Measurements from ENCODE around the gene RAET1G.
A peak's percentile ranks its signal among the peaks of the same experiment; 100 is the strongest.
"Not testable (repeated sequence)": the region's sequence is repeated elsewhere in the genome, so short reads cannot be mapped to it uniquely, and the experiment has no call there.

Gene RAET1G

GRCh38 chr6:149964308-149965193, 41.6 kb upstream of the RAET1G start:
- DNase-seq (ENCODE audit: low read depth): peak; percentile 46
- peak overlapping the region; percentile 62 for H3K4me3 ChIP-seq (ENCODE audit: control insufficient read depth, low read depth, low read length)

DNA sequence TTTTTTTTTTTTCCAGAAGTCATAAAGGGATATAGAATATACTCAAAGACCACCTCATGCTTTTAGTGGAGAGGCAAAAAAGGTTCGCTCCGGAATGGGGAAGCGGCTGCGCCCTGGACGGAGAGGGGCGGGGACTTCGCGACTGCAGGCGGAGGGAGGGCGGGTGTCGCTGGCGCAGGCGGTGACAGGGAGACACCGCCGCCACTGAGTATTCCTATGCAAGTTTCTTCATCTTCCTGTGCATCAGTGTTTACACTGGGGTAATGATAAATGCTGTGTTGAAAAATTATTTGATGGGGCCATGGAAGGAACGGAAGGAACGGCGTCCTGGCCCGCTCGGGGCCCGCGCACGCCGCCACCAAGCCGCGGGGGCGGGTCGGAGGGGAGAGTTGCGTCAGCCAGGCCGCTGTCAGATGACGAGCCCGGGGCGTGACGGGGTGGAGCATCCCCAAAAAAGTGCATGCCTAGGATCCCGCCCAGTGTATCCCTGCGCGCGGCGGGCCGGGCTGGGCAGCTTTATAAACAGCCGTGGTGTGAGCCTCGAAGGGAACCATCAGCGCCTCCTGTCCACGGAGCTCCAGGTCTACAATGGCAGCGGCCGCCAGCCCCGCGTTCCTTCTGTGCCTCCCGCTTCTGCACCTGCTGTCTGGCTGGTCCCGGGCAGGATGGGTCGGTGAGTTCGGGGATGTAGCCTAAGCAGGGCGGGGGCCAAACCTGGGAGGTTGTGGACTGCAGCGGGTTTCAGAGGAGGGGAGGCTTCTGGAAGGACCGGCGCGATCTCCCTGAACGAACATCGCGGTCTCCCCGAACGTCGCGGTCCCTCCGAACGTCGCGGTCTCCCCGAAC, 40.8 kb upstream of the RAET1G start, which contains the start of gene ULBP1:
TSS of gene ULBP1 (plus strand) at position 482 of the 846 bp plus-strand sequence. CDS start at position 589, 107 bp downstream.
- peak; percentile 86 for DNase-seq (ENCODE audit: low read depth)
- no peak for TF ChIP-seq CTCF (conservative IDR thresholded peaks at IDR 0.05; ENCODE audit: control insufficient read depth, insufficient read depth, low read depth, low read length)
- H3K4me3 ChIP-seq (ENCODE audit: control insufficient read depth, low read depth, low read length): peak within 1 kb of the TSS; percentile 62

More at GRCh38 chr6:149964308-149965193, 41.6 kb upstream of the RAET1G start:
- no peak for TF ChIP-seq CTCF (conservative IDR thresholded peaks at IDR 0.05; ENCODE audit: control insufficient read depth, insufficient read depth, low read depth, low read length)

DNA sequence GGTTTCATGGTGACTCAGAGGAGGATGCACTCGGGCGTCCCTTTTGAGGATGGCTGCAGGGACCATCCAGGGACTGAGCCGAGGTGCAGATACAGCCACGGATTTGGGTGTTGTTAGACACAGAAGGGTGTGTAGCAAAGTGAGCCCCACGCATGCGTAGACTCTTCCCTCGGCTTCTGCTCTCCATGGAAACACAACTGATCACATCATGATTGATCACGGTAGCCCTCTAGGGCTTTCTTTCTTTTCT, 40.2 kb upstream of the RAET1G start:
- TF ChIP-seq CTCF (conservative IDR thresholded peaks at IDR 0.05; ENCODE audit: control insufficient read depth, insufficient read depth, low read depth, low read length): no peak
- no peak for DNase-seq (ENCODE audit: low read depth)
- H3K4me3 ChIP-seq (ENCODE audit: control insufficient read depth, low read depth, low read length): peak overlapping the region; percentile 62

DNA sequence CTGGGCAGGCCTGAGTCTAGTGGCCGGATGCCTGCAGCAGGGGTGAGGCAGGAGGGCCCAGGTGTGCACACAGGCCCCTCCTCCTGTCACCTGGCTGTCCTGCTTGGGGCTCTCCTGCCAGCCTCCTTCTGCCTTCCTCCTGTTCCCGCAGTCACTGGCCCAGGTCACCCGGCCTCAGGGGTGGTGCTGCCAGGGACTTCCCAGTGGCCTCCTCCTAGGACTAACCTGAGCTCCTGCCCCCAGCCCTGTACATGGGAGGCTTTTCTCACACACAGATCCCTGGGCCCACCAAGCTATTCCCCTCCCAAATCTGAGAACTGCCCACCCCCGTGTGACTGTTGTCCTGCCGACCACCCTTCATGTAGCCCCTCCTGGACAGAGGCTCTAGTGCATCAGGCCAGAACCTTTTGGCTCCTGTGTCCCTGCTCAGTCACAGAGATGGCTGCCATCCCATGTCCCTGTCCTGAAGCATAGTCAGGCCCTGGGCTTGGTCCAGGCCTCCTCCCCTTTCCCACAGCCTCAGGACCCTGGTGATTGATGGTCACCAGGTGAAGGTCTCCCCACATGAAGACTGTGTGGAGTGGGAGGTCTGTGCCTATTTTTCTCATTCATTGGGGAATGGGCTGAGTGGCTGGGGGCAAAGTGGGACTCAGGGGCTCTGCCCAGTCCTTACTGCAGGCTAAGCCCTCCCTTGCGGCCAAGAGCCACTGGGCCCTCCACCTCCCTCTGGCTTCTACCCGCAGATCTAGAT, 39.7 kb upstream of the RAET1G start:
- DNase-seq (ENCODE audit: low read depth): no peak
- no peak for TF ChIP-seq CTCF (conservative IDR thresholded peaks at IDR 0.05; ENCODE audit: control insufficient read depth, insufficient read depth, low read depth, low read length)
- no peak overlapping the region for H3K4me3 ChIP-seq (ENCODE audit: control insufficient read depth, low read depth, low read length)

- H3K4me3 ChIP-seq (ENCODE audit: control insufficient read depth, low read depth, low read length): no peak overlapping the region
- peak; percentile 18 for TF ChIP-seq CTCF (conservative IDR thresholded peaks at IDR 0.05; ENCODE audit: control insufficient read depth, insufficient read depth, low read depth, low read length)
- DNase-seq (ENCODE audit: low read depth): no peak
These were observed 39.0 kb upstream of the RAET1G start for GRCh38 chr6:149961728-149962425.

DNA sequence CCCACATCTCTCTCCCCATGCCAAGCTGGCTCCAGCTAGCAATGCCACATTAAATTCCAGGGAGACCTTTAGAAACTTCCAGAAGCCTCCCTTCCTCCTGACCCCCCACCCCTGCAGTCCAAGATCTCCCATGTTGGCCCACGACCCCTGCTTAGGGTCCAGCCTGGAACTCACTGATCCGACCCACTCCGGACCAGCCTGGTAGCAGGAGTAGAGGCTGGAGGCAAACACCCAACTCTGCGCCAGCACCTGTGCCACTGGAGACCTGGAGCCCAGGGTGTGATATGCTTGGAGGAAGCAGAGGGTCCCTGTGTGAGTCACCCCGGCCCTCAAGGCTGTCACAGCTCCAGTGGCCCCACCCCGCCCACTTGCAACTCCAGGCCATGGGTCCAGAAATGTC, 37.6 kb upstream of the RAET1G start:
- no peak for DNase-seq (ENCODE audit: low read depth)

DNA sequence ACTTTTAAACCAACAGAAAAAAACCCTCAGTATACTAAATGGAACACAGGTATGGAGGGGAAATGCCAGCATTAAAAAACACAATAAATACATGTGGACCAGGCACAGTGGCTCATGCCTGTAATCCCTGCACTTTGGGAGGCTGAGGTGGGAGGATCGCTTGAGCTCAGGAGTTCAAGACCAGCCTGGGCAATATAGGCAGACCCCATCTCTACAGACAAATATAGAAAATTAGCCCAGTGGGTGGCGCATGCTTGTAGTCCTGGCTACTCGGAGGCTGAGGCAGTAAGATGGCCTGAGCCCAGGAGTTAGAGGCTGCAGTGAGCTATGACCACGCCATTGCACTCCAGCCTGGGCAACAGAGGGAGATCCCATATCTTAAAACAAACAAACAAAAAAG, 36.9 kb upstream of the RAET1G start:
- not testable (repeated sequence) for DNase-seq (ENCODE audit: low read depth)

More for the DNA sequence above, 37.6 kb upstream of the RAET1G start:
- no peak overlapping the region for H3K4me3 ChIP-seq (ENCODE audit: control insufficient read depth, low read depth, low read length)
- no peak for TF ChIP-seq CTCF (conservative IDR thresholded peaks at IDR 0.05; ENCODE audit: control insufficient read depth, insufficient read depth, low read depth, low read length)

DNA sequence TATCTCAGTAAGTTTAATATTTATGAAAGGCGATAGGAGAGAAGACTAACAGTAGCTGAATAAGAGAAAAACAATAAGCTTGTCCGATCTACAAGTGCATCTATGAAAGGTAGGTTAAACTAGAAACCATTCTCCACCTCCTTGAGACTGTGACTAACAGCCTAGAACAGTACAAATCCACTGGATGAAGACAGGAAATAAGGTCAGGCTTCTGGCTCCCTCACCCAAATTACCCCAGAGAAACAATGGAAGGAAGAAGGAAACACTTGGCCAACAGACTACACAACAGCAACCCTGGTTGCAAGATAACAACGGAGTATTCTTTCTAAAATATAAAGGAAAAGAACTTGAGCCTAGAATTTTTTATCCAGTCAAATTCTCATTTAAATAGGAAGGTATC, 35.2 kb upstream of the RAET1G start:
- not testable (repeated sequence) for H3K4me3 ChIP-seq (ENCODE audit: control insufficient read depth, low read depth, low read length); DNase-seq (ENCODE audit: low read depth)

More for the DNA sequence above, 36.9 kb upstream of the RAET1G start:
- not testable (repeated sequence) for H3K4me3 ChIP-seq (ENCODE audit: control insufficient read depth, low read depth, low read length)

GRCh38 chr6:149955654-149956317, 32.9 kb upstream of the RAET1G start:
- DNase-seq (ENCODE audit: low read depth); H3K4me3 ChIP-seq (ENCODE audit: control insufficient read depth, low read depth, low read length): not testable (repeated sequence)
